Activated CD4-positive, CD25-positive, alpha-beta regulatory T cell (primary cell): ENCODE data around the gene MTARC1.

Experiments used
- DNase-seq, 4 experiments: peaks; one replicate each; lab custom pipeline; 2025; lab: John Stamatoyannopoulos, UW

The MTARC1 gene

GRCh38 chr1:220770245-220770913 lies 16.3 kb upstream of the MTARC1 start:
- DNase-seq: no peak

DNA sequence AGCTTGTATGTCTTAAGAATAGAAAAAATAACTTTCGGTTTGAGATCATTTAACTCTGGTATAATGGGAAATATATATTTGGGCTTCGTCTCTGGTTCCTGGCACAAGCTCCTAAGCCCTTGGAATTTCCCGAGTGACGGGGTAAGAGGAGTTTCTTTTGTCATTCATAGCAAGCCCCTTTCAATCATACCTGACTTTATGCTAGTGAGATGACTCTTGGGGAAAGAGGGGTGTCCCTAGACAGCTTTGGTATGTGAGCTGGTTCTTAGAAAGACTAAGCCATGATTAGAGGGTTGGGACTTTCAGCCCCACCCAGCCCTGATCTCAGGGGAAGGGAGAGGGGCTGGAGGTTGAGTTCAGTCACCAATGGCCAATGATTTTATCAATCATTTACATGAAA lies 13.9 kb upstream of the MTARC1 start:
- DNase-seq: no peak

DNA sequence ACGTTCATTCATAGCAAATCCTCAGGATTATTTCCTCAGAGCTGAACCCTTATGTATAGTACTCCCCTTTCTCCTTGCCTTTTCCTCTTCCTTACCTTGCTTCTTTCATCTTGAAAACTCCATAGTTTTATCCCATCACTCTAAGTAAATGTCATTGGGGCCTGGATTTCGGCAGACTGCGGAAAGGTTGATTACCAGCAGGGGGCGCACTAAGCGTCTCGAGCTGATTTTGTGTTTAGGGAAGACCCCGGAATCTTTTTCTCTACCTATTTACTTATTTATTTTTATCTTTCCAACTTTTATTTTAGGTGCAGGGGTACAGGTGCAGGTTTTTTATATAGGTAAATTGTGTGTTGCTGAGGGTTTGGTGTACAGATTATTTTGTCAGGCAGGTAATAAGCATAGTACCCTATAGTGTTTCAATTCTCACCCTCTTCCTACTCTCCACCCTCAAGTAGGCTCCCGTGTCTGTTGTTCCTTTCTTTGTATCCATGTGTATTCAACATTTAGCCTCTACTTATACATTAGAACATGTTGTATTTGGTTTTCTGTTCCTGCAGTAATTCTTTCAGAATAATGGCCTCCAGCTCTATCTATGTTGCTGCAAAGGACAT lies 11.4 kb upstream of the MTARC1 start:
- peak in 2 of 4 experiments; percentile 3 to 5 for DNase-seq

GRCh38 chr1:220776254-220776653 lies 10.5 kb upstream of the MTARC1 start:
- no peak for DNase-seq

GRCh38 chr1:220776720-220777326 lies 9.9 kb upstream of the MTARC1 start:
- DNase-seq: peak; percentile 15 to 53 (median 26)

DNA sequence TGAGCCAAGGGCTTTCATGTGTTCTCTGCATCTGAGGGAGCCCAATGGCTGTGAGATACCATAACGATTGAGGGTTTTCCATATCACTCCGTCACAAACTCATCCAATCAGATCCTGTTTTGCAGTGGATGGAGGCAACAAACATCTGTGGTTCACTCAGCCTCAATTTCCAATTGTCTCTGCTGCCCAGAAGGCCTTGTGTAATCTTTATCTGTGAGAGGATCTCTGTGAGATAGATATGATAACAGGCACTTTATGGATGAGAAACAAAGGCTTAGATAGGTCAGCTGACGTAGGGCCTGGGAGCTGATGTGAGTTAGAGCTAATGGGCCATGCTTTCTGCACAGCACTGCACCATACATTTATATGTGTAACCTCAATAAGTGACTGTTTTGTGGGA lies 3.3 kb upstream of the MTARC1 start:
- no peak for DNase-seq

- no peak for DNase-seq
These were observed 2.0 kb upstream of the MTARC1 start for GRCh38 chr1:220784751-220785150.

GRCh38 chr1:220785166-220786056 lies 1.3 kb upstream of the MTARC1 start:
- no peak for DNase-seq

- DNase-seq: no peak
These were observed 716 bp upstream of the MTARC1 start for GRCh38 chr1:220786057-220786336.

DNA sequence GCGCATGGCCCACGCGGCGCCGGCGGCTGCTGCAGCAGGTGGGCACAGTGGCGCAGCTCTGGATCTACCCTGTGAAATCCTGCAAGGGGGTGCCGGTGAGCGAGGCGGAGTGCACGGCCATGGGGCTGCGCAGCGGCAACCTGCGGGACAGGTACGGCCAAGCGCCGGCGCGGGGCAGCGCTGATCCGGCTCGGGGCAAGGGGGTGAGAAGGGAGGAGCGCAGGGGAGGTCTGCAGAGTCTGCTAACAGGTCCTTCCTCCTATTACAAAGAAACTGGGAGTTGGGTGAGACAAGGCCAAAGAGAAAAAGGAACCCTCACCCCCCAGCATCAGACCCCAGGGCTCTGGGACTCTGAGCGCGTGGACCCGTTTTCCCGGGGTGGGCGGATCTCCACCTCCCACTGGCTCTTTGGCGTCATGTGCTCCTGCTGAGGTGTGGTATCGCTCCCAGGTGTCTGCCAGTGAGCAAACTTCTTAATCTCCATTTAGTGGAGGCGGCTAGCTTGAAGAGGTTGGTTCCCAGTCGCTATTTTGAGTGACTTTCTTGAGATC lies 431 bp downstream of the MTARC1 start:
- no peak for DNase-seq

DNA sequence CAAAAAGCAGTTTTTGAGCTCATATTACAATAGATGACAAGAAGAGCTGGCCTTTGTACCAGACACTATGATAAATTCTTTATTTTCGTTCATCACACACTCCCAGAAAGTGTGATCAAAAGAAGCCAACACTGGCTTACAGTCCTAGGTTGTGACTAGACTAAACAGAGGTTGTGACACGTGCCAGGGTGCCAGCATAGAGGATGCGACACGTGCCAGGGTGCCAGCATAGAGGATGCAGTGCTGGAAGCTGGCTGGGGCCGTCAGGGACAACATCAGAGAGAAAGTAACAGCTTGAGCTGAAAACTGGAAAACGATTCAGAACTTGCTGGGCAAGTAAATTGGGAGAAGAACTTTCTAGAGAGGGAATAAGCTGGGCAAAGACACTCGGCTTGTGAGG lies 2.2 kb downstream of the MTARC1 start:
- DNase-seq: no peak

GRCh38 chr1:220789532-220790147 lies 2.9 kb downstream of the MTARC1 start:
- DNase-seq: no peak

DNA sequence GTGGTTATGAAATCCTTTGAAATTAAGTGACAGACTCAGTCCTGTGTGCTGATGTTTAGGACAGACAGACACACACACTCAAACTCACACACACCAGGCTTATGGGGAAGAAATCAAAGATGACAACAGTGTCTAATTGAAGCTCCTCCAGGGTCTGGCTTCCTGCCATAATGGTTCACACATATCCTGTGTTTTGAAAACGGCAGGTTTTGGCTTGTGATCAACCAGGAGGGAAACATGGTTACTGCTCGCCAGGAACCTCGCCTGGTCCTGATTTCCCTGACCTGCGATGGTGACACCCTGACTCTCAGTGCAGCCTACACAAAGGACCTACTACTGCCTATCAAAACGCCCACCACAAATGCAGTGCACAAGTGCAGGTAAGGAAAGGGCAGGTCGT lies 4.6 kb downstream of the MTARC1 start:
- no peak for DNase-seq

- DNase-seq: no peak
These were observed 5.2 kb downstream of the MTARC1 start for GRCh38 chr1:220791956-220792355.

GRCh38 chr1:220796530-220796929 lies 9.8 kb downstream of the MTARC1 start:
- no peak for DNase-seq

DNA sequence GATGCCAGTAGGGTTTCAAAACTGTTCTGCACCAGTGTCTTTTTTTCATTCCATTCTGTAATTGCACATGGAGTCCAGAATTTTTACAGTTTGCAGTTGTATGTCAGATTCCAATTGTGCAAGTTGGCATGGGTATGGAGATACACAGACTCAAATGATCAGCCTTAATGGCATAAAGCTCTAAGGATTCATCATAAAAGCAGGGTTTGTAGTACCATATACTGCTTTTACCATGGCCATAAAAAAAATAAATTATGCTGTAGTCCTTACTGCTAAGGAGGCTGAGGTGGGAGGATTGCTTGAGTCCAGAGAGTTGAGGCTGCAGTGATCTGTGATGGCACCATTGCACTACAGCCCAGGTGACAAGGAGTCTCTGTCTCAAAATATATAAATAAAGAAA lies 10.3 kb downstream of the MTARC1 start:
- DNase-seq: no peak

DNA sequence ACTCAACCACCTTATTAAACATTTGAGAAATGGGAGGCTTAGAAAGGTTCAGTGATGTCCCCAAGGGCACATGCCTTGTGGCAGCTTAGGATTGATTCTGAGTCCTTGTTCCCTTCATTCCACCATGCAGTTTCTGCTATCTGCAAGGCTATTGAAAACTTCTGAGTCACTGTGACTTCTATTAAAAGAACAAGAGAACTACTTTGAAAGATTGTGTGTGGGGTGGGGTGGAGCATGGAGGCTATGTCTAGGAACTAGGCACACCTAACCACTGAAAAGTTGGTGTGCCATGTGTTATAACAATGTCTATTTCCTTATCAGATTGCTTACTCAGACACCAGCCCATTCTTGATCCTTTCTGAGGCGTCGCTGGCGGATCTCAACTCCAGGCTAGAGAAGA lies 10.8 kb downstream of the MTARC1 start:
- no peak for DNase-seq

DNA sequence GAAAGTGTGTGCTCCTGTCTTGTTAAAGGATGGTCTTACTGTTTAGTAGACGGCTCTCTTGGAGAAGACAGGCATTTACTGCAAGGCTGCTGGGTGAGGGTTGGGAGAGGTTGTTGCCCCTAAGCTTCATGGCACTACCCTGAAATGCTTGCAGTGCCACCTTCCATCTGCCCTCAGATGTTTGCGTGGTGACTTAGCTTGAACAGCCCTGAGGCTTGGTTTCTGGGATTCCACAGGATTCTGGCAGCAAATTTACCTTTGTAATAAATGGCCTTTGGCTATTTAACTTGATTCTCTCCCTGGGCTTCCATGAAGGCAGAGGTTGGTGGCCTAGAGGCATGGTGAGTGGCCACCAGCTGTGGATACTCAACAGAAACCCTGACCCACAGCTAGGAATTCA lies 11.6 kb downstream of the MTARC1 start:
- no peak for DNase-seq

DNA sequence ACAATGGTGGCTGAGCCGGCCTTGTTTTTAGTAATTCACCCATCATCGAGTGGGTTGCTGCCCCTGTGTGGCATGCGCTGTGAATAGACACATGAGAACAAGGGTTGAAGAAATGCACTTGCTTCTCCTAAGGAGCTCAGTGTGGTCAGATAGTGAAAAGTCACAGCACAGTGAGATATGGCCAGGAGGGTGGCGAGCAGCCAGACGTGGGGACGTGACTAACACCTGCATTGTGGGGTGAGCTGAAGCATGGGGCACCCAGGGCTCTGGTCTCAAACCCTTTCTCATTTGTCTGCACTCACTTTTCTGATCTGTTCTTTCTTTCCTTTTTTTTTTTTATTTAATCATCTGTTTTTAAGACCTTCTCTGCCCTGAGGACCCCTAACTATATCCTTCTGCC lies 13.5 kb downstream of the MTARC1 start:
- DNase-seq: no peak

DNA sequence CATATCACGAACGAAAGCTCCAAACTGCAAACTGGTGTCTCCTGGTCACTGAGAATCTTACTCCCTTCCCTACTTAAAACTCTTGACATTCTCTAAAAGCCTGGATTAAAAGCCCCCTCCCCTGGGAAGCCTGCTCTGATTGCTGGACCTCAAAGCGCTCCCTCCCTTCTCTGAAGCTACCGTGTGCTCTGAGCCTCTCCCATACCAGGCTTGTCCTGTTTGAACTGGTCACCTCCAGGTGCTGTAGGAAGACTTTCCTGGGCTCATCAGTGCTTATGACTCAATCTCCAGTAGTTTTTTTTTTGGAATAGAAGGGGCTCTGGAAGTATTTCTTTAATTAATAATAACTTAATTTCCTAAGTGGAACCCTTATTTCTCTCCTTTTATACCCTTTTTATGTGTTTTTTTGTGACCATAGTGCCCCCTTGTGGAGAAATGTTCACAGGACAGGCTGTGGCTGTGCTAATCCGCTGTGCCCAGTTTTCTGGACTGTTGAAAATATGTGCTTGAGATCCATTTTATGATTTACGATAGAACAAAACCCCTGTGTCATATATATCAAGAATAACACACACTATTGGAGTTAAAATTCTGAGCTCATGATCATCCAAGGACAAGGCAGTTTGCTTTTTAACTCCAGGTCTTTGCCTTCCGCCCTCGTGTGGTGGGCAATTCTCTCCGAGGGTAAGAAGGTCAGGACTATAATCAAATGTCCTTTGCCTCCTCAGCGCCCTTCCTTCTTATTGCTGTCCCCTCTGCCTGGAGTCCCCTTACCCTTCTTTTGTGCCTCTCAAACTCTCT lies 16.9 kb downstream of the MTARC1 start:
- DNase-seq: no peak

- DNase-seq: no peak
These were observed 17.5 kb downstream of the MTARC1 start for GRCh38 chr1:220804202-220804586.
